A549 (cell line): ENCODE measurements around the gene NEK11. TPM values are rescaled to one million over a fixed set of nuclear protein-coding genes. Genes with fewer than 3 reads are reported as not detected.

Experiments used
- ATAC-seq, 2 experiments: fragments of 200-7000 bp in 1 of 2; fragments of >200 bp in 1 of 2; cut with Nextera tagmentation in 1 of 2; cut with Tn5 transposase in 1 of 2; 3 replicates each; pipeline versions ENCODE4 v1.8.0 to v1.9.1; 2018 to 2020; ENCODE audit warnings: mild to moderate bottlenecking in 1 of 2, moderate library complexity in 1 of 2
- CTCF ChIA-PET: fragments of 300-600 bp; sonication (Branson Sonifier 250); formaldehyde crosslinking; extraction: SDS; loops from one replicate; lab custom pipeline; 2021; ENCODE audit warnings: antibody characterized with exemption, inconsistent platforms; lab: Yijun Ruan, JAX
- POLR2A ChIA-PET: fragments of 350-600 bp; formaldehyde crosslinking; extraction: SDS; loops from one replicate; lab custom pipeline; 2021; ENCODE audit warnings: antibody characterized with exemption, inconsistent platforms; lab: Yijun Ruan, JAX
- DNase-seq, 2 experiments: peaks; one replicate each; pipeline versions ENCODE4 v3.0.0 to v3.0.0-alpha.2; 2011 to 2016; ENCODE audit warnings: low read depth in 1 of 2, low spot score in 1 of 2
- FAIRE-seq: peaks from 2 replicates; lab custom pipeline; 2011; peaks lifted over from hg19 to GRCh38; lab: Jason Lieb, UNC
- H3K27ac ChIP-seq, 2 experiments: fragments of >200 bp; sonication (Bioruptor Twin); formaldehyde crosslinking; 3 replicates each; pipeline ENCODE4 v1.5.1; 2016 to 2017
- H3K4me1 ChIP-seq: fragments of >200 bp; sonication (Bioruptor Twin); formaldehyde crosslinking; 3 replicates; pipeline ENCODE4 v1.6.1; 2016
- H3K4me2 ChIP-seq: fragments of >200 bp; sonication (Bioruptor Twin); formaldehyde crosslinking; 3 replicates; pipeline ENCODE4 v1.6.1; 2016
- H3K4me3 ChIP-seq: fragments of >200 bp; sonication (Bioruptor Twin); formaldehyde crosslinking; 3 replicates; pipeline ENCODE4 v1.5.1; 2016
- H3K9me3 ChIP-seq: fragments of >200 bp; sonication (Bioruptor Twin); formaldehyde crosslinking; 3 replicates; pipeline ENCODE4 v1.6.1; 2016
- CBX2 ChIP-seq: fragments of 200-600 bp; sonication (generic); IDR thresholded peaks from 2 replicates; pipeline ENCODE4 v1.6.1; 2016; ENCODE audit warnings: low read depth, mild to moderate bottlenecking, borderline replicate concordance
- CBX8 ChIP-seq: fragments of 200-600 bp; sonication (generic); IDR thresholded peaks from 2 replicates; pipeline ENCODE4 v1.6.1; 2016
- CHD4 ChIP-seq: fragments of 200-600 bp; sonication (generic); IDR thresholded peaks from 2 replicates; pipeline ENCODE4 v1.6.1; 2016; ENCODE audit warnings: antibody characterized with exemption, mild to moderate bottlenecking, borderline replicate concordance
- EHF ChIP-seq: fragments of 250-450 bp; sonication (Bioruptor Pico); IDR thresholded peaks from 2 replicates; pipeline ENCODE4 v1.5.0; 2020; ENCODE audit warnings: mild to moderate bottlenecking
- ESRRA ChIP-seq: fragments of 150-350 bp; IDR thresholded peaks from 2 replicates; pipeline ENCODE4 v1.6.1; 2014; ENCODE audit warnings: mild to moderate bottlenecking, low read length, borderline replicate concordance
- FOSB ChIP-seq: fragments of 250-450 bp; sonication (Bioruptor Pico); IDR thresholded peaks from 2 replicates; pipeline ENCODE4 v1.5.0; 2020; ENCODE audit warnings: mild to moderate bottlenecking, moderate library complexity
- FOSL2 ChIP-seq, 2 experiments: fragments of 450-650 bp in 1 of 2; fragments of >200 bp in 1 of 2; sonication (Bioruptor Twin) in 1 of 2; formaldehyde crosslinking; IDR thresholded peaks; 2 replicates each; pipeline versions ENCODE4 v1.5.0 to v1.6.1; 2016 to 2020; ENCODE audit warnings: mild to moderate bottlenecking in 1 of 2, moderate library complexity in 1 of 2
- GATA3 ChIP-seq: IDR thresholded peaks from 2 replicates; pipeline ENCODE4 v1.6.1; 2012; ENCODE audit warnings: borderline replicate concordance
- HDAC2 ChIP-seq: fragments of 200-600 bp; sonication (generic); IDR thresholded peaks from 2 replicates; pipeline ENCODE4 v1.6.1; 2016
- HEYL ChIP-seq: fragments of 250-450 bp; sonication (Bioruptor Pico); IDR thresholded peaks from 2 replicates; pipeline ENCODE4 v1.8.0; 2021; ENCODE audit warnings: mild to moderate bottlenecking, moderate library complexity
- HOXA7 ChIP-seq: fragments of 250-450 bp; sonication (Bioruptor Pico); IDR thresholded peaks from 2 replicates; pipeline ENCODE4 v1.5.0; 2020; ENCODE audit warnings: mild to moderate bottlenecking, moderate library complexity
- JUNB ChIP-seq: fragments of >200 bp; sonication (Bioruptor Twin); formaldehyde crosslinking; IDR thresholded peaks from 2 replicates; pipeline ENCODE4 v1.6.1; 2016
- NFE2L2 ChIP-seq: fragments of 150-350 bp; conservative IDR thresholded peaks from 2 replicates; pipeline ENCODE4 v1.6.1; 2014; ENCODE audit warnings: low read length
- NPAS2 ChIP-seq: fragments of 250-450 bp; sonication (Bioruptor Pico); IDR thresholded peaks from 2 replicates; pipeline ENCODE4 v1.8.0; 2022; ENCODE audit warnings: mild to moderate bottlenecking, moderate library complexity, borderline replicate concordance
- NR3C1 ChIP-seq: fragments of >200 bp; sonication (Bioruptor Twin); formaldehyde crosslinking; IDR thresholded peaks from 3 replicates; pipeline ENCODE4 v1.6.1; 2017
- POLR2A ChIP-seq: IDR thresholded peaks from 2 replicates; pipeline ENCODE4 v1.6.1; 2012; ENCODE audit warnings: mild to moderate bottlenecking, low read length
- POLR2AphosphoS2 ChIP-seq: conservative IDR thresholded peaks from 2 replicates; pipeline ENCODE4 v1.6.1; 2012; ENCODE audit warnings: low read length, improper control_type of control experiment, inconsistent platforms
- RCOR1 ChIP-seq: fragments of 150-350 bp; IDR thresholded peaks from 2 replicates; pipeline ENCODE4 v1.6.1; 2014; ENCODE audit warnings: antibody characterized with exemption, low read length, low read depth
- RFX5 ChIP-seq: fragments of 450-650 bp; IDR thresholded peaks from 2 replicates; pipeline ENCODE4 v1.7.1; 2014; ENCODE audit warnings: antibody characterized with exemption, mild to moderate bottlenecking, moderate library complexity
- RNF2 ChIP-seq: fragments of 200-600 bp; sonication (generic); IDR thresholded peaks from 2 replicates; pipeline ENCODE4 v1.6.1; 2016; ENCODE audit warnings: low read depth, mild to moderate bottlenecking, antibody characterized with exemption, moderate library complexity, borderline replicate concordance
- SREBF2 ChIP-seq: fragments of 450-650 bp; IDR thresholded peaks from 2 replicates; pipeline ENCODE4 v1.6.1; 2014; ENCODE audit warnings: mild to moderate bottlenecking, moderate library complexity
- ZC3H11A ChIP-seq: fragments of 450-650 bp; IDR thresholded peaks from 2 replicates; pipeline ENCODE4 v1.6.1; 2014; ENCODE audit warnings: antibody characterized with exemption, mild to moderate bottlenecking
- ZNF302 ChIP-seq: fragments of 250-450 bp; sonication (Bioruptor Pico); IDR thresholded peaks from 2 replicates; pipeline ENCODE4 v1.9.0; 2021; ENCODE audit warnings: inconsistent platforms, mild to moderate bottlenecking, moderate library complexity
- ZSCAN20 ChIP-seq: fragments of 250-450 bp; sonication (Bioruptor Pico); IDR thresholded peaks from 2 replicates; pipeline ENCODE4 v1.8.0; 2022; ENCODE audit warnings: mild to moderate bottlenecking, moderate library complexity
- WGBS: methylation state at CpG from one replicate; pipeline ENCODE4 v1.1.6; 2017; ENCODE audit errors: missing lambda C conversion rate; 5-methylcytosine and 5-hydroxymethylcytosine counted together
- polyA plus RNA-seq, 4 experiments: library from polyadenylated mRNA; depleted of rRNA in 3 of 4; stranded (reverse); fragments of >200 nt; fragmentation: RNase III in 1 of 4; extraction: RNeasy Plus Mini Kit Qiagen cat#74134 plus additional on column Dnase treatment in 1 of 4; gene quantifications; 2 replicates in 3 of 4; 3 replicates in 1 of 4; pipeline ENCODE4 v1.2.3, GENCODE V29; 2011 to 2017
- TF ChIP-seq, protein P1 (sequence below): IDR thresholded peaks from 2 replicates; pipeline ENCODE4 v1.6.1; 2012; ENCODE audit warnings: low read depth, borderline replicate concordance
- TF ChIP-seq, protein P2 (sequence below): fragments of 250-450 bp; sonication (Bioruptor Pico); IDR thresholded peaks from 2 replicates; pipeline ENCODE4 v1.5.0; 2021; ENCODE audit warnings: mild to moderate bottlenecking, moderate library complexity, borderline replicate concordance
- TF ChIP-seq, protein P3 (sequence below): fragments of 200-600 bp; sonication (generic); IDR thresholded peaks from 2 replicates; pipeline ENCODE4 v1.6.1; 2016; ENCODE audit warnings: antibody characterized with exemption, mild to moderate bottlenecking, moderate library complexity
- TF ChIP-seq, protein P4 (sequence below): IDR thresholded peaks from 2 replicates; pipeline ENCODE4 v1.6.1; 2012
- TF ChIP-seq, protein P5 (sequence below): IDR thresholded peaks from 2 replicates; pipeline ENCODE4 v1.6.1; 2012
- TF ChIP-seq, protein P6 (sequence below): fragments of 450-650 bp; IDR thresholded peaks from 2 replicates; pipeline ENCODE4 v1.6.1; 2014; ENCODE audit warnings: antibody characterized with exemption

NEK11 gene
- polyA plus RNA-seq, 2 of the 4 experiments (the other 2 are of a cell fraction), result 5.8 to 8.9 TPM

DNA sequence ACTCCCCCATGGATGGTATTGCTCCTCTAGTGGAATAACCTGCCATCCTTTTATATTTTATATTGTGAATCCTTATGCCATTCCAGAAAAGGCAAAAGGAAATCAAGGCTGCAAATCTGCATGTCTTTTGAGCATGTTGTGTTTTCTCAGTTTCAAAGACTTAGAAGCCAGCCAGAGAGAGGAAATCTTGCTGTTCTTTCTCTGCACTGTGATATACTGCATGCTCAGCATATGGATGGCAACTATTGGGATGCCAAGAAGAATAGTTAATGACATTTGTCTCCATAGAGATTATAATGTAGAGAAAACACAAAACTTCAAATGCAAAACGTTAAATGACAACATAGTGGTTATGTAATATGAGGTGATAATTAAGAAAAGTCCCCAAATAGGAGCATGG lies 248.9 kb downstream of the NEK11 start:
- 34% methylated on average over 1 of the region's 1 CpG for WGBS
- ChIA-PET POLR2A (no interaction called here), CTCF (no interaction called here)
- no peaks in the 10 kb centered on the region for H3K4me1 ChIP-seq
- H3K27ac ChIP-seq, result no peak overlapping the region
- no peak overlapping the region for H3K4me3 ChIP-seq
- ATAC-seq (no peak), FAIRE-seq (no peak), DNase-seq (no peak)
- no peaks in the 10 kb centered on the region for H3K9me3 ChIP-seq
- TF ChIP-seq HEYL (CRISPR knock-in tag), result no peak
- no peak for TF ChIP-seq CBX8
- TF ChIP-seq, protein P1, sequence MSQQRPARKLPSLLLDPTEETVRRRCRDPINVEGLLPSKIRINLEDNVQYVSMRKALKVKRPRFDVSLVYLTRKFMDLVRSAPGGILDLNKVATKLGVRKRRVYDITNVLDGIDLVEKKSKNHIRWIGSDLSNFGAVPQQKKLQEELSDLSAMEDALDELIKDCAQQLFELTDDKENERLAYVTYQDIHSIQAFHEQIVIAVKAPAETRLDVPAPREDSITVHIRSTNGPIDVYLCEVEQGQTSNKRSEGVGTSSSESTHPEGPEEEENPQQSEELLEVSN, result no peak
- TF ChIP-seq NPAS2 (CRISPR knock-in tag), result no peak
- TF ChIP-seq, protein P2, sequence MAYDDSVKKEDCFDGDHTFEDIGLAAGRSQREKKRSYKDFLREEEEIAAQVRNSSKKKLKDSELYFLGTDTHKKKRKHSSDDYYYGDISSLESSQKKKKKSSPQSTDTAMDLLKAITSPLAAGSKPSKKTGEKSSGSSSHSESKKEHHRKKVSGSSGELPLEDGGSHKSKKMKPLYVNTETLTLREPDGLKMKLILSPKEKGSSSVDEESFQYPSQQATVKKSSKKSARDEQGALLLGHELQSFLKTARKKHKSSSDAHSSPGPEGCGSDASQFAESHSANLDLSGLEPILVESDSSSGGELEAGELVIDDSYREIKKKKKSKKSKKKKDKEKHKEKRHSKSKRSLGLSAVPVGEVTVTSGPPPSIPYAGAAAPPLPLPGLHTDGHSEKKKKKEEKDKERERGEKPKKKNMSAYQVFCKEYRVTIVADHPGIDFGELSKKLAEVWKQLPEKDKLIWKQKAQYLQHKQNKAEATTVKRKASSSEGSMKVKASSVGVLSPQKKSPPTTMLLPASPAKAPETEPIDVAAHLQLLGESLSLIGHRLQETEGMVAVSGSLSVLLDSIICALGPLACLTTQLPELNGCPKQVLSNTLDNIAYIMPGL (CRISPR knock-in tag), result no peak
- no peak for TF ChIP-seq POLR2A
- TF ChIP-seq NFE2L2, result no peak
- TF ChIP-seq CBX2, result no peak
- no peak for TF ChIP-seq RCOR1
- no peak for TF ChIP-seq ZNF302
- TF ChIP-seq HOXA7, result no peak
- TF ChIP-seq, protein P3, sequence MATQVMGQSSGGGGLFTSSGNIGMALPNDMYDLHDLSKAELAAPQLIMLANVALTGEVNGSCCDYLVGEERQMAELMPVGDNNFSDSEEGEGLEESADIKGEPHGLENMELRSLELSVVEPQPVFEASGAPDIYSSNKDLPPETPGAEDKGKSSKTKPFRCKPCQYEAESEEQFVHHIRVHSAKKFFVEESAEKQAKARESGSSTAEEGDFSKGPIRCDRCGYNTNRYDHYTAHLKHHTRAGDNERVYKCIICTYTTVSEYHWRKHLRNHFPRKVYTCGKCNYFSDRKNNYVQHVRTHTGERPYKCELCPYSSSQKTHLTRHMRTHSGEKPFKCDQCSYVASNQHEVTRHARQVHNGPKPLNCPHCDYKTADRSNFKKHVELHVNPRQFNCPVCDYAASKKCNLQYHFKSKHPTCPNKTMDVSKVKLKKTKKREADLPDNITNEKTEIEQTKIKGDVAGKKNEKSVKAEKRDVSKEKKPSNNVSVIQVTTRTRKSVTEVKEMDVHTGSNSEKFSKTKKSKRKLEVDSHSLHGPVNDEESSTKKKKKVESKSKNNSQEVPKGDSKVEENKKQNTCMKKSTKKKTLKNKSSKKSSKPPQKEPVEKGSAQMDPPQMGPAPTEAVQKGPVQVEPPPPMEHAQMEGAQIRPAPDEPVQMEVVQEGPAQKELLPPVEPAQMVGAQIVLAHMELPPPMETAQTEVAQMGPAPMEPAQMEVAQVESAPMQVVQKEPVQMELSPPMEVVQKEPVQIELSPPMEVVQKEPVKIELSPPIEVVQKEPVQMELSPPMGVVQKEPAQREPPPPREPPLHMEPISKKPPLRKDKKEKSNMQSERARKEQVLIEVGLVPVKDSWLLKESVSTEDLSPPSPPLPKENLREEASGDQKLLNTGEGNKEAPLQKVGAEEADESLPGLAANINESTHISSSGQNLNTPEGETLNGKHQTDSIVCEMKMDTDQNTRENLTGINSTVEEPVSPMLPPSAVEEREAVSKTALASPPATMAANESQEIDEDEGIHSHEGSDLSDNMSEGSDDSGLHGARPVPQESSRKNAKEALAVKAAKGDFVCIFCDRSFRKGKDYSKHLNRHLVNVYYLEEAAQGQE, result no peak
- no peak for TF ChIP-seq FOSB (CRISPR knock-in tag)
- TF ChIP-seq, protein P4, sequence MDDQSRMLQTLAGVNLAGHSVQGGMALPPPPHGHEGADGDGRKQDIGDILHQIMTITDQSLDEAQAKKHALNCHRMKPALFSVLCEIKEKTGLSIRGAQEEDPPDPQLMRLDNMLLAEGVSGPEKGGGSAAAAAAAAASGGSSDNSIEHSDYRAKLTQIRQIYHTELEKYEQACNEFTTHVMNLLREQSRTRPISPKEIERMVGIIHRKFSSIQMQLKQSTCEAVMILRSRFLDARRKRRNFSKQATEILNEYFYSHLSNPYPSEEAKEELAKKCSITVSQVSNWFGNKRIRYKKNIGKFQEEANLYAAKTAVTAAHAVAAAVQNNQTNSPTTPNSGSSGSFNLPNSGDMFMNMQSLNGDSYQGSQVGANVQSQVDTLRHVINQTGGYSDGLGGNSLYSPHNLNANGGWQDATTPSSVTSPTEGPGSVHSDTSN, result no peak
- TF ChIP-seq HDAC2, result no peak
- TF ChIP-seq SREBF2, result no peak
- TF ChIP-seq JUNB, result no peak
- no peak for TF ChIP-seq POLR2AphosphoS2
- no peak overlapping the region for H3K4me2 ChIP-seq

DNA sequence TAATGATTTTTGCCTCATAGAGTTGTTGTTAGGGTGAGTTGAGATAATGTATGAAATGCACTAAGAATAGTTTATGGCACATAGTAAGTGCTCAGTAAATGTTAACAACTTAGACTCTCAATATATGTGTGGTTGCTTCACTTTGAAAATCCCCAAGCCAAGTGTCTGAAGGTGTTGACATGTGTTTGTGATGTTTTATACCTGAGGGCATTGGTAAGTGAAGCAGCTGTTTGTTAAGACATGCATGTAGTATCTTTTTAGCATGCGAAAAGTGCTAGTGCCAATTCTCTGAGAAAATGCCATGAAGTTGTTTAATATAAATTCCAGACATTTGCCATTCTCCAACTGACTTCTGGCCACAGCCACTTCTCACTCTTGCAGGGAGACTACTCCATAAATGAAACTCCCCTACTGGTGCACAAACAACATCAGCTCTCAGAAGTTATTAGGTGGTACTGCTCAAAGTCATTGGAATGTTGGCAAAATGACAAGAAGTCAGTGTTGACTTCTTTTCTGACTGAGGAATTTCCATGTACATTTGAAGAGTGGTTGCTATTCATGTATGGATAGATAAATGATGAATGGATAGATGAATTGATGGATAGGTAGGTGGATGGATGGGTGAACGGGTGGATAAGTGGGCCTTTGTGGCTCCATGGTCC lies 251.3 kb downstream of the NEK11 start:
- TF ChIP-seq ZSCAN20 (CRISPR knock-in tag) (no peak), POLR2A (no peak), FOSL2 (IDR thresholded peaks at IDR 0.05) (no peak), FOSL2 (CRISPR knock-in tag; IDR thresholded peaks at IDR 0.05) (no peak), GATA3 (no peak), NPAS2 (CRISPR knock-in tag) (no peak), EHF (CRISPR knock-in tag) (no peak), ESRRA (no peak), NR3C1 (no peak), ZC3H11A (no peak), RNF2 (no peak), HDAC2 (no peak), CHD4 (no peak), RFX5 (no peak)
- TF ChIP-seq, protein P5, sequence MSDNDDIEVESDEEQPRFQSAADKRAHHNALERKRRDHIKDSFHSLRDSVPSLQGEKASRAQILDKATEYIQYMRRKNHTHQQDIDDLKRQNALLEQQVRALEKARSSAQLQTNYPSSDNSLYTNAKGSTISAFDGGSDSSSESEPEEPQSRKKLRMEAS, result no peak
- TF ChIP-seq, protein P6, sequence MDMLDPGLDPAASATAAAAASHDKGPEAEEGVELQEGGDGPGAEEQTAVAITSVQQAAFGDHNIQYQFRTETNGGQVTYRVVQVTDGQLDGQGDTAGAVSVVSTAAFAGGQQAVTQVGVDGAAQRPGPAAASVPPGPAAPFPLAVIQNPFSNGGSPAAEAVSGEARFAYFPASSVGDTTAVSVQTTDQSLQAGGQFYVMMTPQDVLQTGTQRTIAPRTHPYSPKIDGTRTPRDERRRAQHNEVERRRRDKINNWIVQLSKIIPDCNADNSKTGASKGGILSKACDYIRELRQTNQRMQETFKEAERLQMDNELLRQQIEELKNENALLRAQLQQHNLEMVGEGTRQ, result no peak
- TF ChIP-seq, protein P4, result no peak
- ATAC-seq (no peak), DNase-seq (no peak), FAIRE-seq (no peak)
- POLR2A ChIA-PET, result no interaction called here
- H3K4me3 ChIP-seq, result no peak overlapping the region
- H3K9me3 ChIP-seq, result no peaks in the 10 kb centered on the region
- H3K27ac ChIP-seq, result no peak overlapping the region
- WGBS, result 89% methylated on average over 2 of the region's 2 CpGs
- no peak overlapping the region for H3K4me2 ChIP-seq
- no peaks in the 10 kb centered on the region for H3K4me1 ChIP-seq
- CTCF ChIA-PET, result no interaction called here
